IMR-90 (cell line): ENCODE measurements around the gene CALY. TPM values are rescaled to one million over a fixed set of nuclear protein-coding genes. Genes with fewer than 3 reads are reported as not detected.

Source experiments
- ATAC-seq: fragments of 200-7000 bp; cut with Tn5 transposase; 2 replicates; pipeline ENCODE4 v1.9.1; 2020; ENCODE audit warnings: low read depth, mild to moderate bottlenecking, moderate library complexity
- BruUV-seq: library from RNA; stranded (reverse); fragments of 400-500 nt; replicated peaks from 2 replicates; lab custom pipeline; 2021; lab: Mats Ljungman, UMichigan
- CTCF ChIA-PET: fragments of 300-600 bp; formaldehyde crosslinking; extraction: SDS; loops from one replicate; lab custom pipeline; 2021; ENCODE audit warnings: antibody characterized with exemption; lab: Yijun Ruan, JAX
- POLR2A ChIA-PET: fragments of 300-600 bp; sonication (Branson Sonifier 250); formaldehyde crosslinking; loops from one replicate; lab custom pipeline; 2022; ENCODE audit warnings: antibody characterized with exemption; ENCODE audit not compliant: unreplicated experiment; lab: Charles Lee
- DNase-seq: peaks from one replicate; pipeline ENCODE4 v3.0.0; 2013
- H2AFZ ChIP-seq: replicated peaks from 2 replicates; pipeline ENCODE3; 2013; ENCODE audit warnings: low read length, mild to moderate bottlenecking; ENCODE audit not compliant: poor library complexity
- H2AK5ac ChIP-seq: 2 replicates; pipeline ENCODE4 v1.6.1; 2013; ENCODE audit warnings: low read depth, low read length, inconsistent platforms
- H2AK9ac ChIP-seq: replicated peaks from 2 replicates; pipeline ENCODE3; 2013; ENCODE audit warnings: mild to moderate bottlenecking, low read depth, low read length, moderate library complexity; ENCODE audit not compliant: poor library complexity
- H2BK120ac ChIP-seq: 2 replicates; pipeline ENCODE4 v1.6.1; 2013; ENCODE audit warnings: low read depth, low read length, inconsistent platforms
- H2BK15ac ChIP-seq: 3 replicates; pipeline ENCODE4 v1.6.1; 2013; ENCODE audit warnings: low read depth, low read length, inconsistent platforms
- H2BK20ac ChIP-seq: 2 replicates; pipeline ENCODE4 v1.6.1; 2013; ENCODE audit warnings: low read depth, mild to moderate bottlenecking, inconsistent platforms, low read length, moderate library complexity
- H2BK5ac ChIP-seq: 2 replicates; pipeline ENCODE4 v1.6.1; 2013; ENCODE audit warnings: mild to moderate bottlenecking, low read depth, low read length, inconsistent platforms; ENCODE audit not compliant: poor library complexity, severe bottlenecking
- H3K14ac ChIP-seq: replicated peaks from 2 replicates; pipeline ENCODE4 v1.6.1; 2013; ENCODE audit warnings: low read depth, low read length, inconsistent platforms
- H3K18ac ChIP-seq: 2 replicates; pipeline ENCODE4 v1.6.1; 2013; ENCODE audit warnings: low read depth, low read length, control low read depth
- H3K23ac ChIP-seq: 2 replicates; pipeline ENCODE4 v1.6.1; 2013; ENCODE audit warnings: low read depth, low read length, inconsistent platforms
- H3K27ac ChIP-seq: 2 replicates; pipeline ENCODE4 v1.5.1; 2013; ENCODE audit warnings: mild to moderate bottlenecking, control low read depth, low read length; ENCODE audit not compliant: insufficient read depth
- H3K27me3 ChIP-seq: 2 replicates; pipeline ENCODE4 v1.6.1; 2013; ENCODE audit warnings: low read length; ENCODE audit not compliant: control insufficient read depth, insufficient read depth
- H3K36me3 ChIP-seq: 2 replicates; pipeline ENCODE4 v1.6.1; 2013; ENCODE audit warnings: low read length, mixed read lengths; ENCODE audit not compliant: control insufficient read depth, insufficient read depth
- H3K4ac ChIP-seq: 2 replicates; pipeline ENCODE4 v1.6.1; 2013; ENCODE audit warnings: low read depth, low read length, inconsistent platforms
- H3K4me1 ChIP-seq: 2 replicates; pipeline ENCODE4 v1.6.1; 2013; ENCODE audit warnings: low read length, mixed read lengths; ENCODE audit not compliant: control insufficient read depth, insufficient read depth
- H3K4me2 ChIP-seq: 2 replicates; pipeline ENCODE4 v1.6.1; 2013; ENCODE audit warnings: low read depth, mild to moderate bottlenecking, control low read depth, low read length, moderate library complexity
- H3K4me3 ChIP-seq: 2 replicates; pipeline ENCODE4 v1.5.1; 2013; ENCODE audit warnings: low read depth, mild to moderate bottlenecking, control low read depth, low read length, moderate library complexity; ENCODE audit not compliant: insufficient read depth
- H3K56ac ChIP-seq: 2 replicates; pipeline ENCODE4 v1.6.1; 2013; ENCODE audit warnings: low read length, inconsistent platforms; ENCODE audit not compliant: insufficient read depth; ENCODE audit errors: extremely low read depth
- H3K79me1 ChIP-seq, 2 experiments: 2 replicates each; pipeline ENCODE4 v1.6.1; 2013; ENCODE audit warnings: low read length in 2 of 2, inconsistent platforms in 1 of 2, low read depth in 1 of 2
- H3K9ac ChIP-seq: 2 replicates; pipeline ENCODE4 v1.6.1; 2013; ENCODE audit warnings: low read depth, low read length, control low read depth
- H3K9me1 ChIP-seq: 2 replicates; pipeline ENCODE4 v1.6.1; 2013; ENCODE audit warnings: low read length, inconsistent platforms; ENCODE audit not compliant: insufficient read depth
- H3K9me3 ChIP-seq: 2 replicates; pipeline ENCODE4 v1.6.1; 2013; ENCODE audit warnings: low read length; ENCODE audit not compliant: control insufficient read depth, insufficient read depth
- H4K20me1 ChIP-seq: 2 replicates; pipeline ENCODE4 v1.6.1; 2013; ENCODE audit warnings: low read length, inconsistent platforms; ENCODE audit not compliant: insufficient read depth
- H4K5ac ChIP-seq: 2 replicates; pipeline ENCODE4 v1.6.1; 2013; ENCODE audit warnings: mild to moderate bottlenecking, low read depth, low read length, control low read depth
- H4K8ac ChIP-seq, 2 experiments: 2 replicates each; pipeline ENCODE4 v1.6.1; 2013; ENCODE audit warnings: low read depth in 2 of 2, low read length in 2 of 2, control low read depth in 1 of 2, inconsistent platforms in 1 of 2
- H4K91ac ChIP-seq: 2 replicates; pipeline ENCODE4 v1.6.1; 2013; ENCODE audit warnings: low read depth, low read length, inconsistent platforms; ENCODE audit not compliant: insufficient read depth
- BHLHE40 ChIP-seq: fragments of 150-350 bp; IDR thresholded peaks from 2 replicates; pipeline ENCODE4 v1.6.1; 2016; ENCODE audit warnings: mild to moderate bottlenecking, low read depth, low read length
- FOS ChIP-seq: fragments of 150-350 bp; IDR thresholded peaks from 2 replicates; pipeline ENCODE4 v1.6.1; 2016; ENCODE audit warnings: low read depth, low read length
- WGBS, 2 experiments: methylation state at CpG; one replicate each; pipeline versions ENCODE4 v1.1.5 to v1.1.7; 2013; ENCODE audit warnings: missing lambda C conversion rate in 2 of 2; ENCODE audit not compliant: insufficient read length in 1 of 2; ENCODE audit errors: extremely low coverage in 2 of 2; 5-methylcytosine and 5-hydroxymethylcytosine counted together
- dilution Hi-C: fragments of 300-500 bp; cut with HindIII; formaldehyde crosslinking; loops from one replicate; pipeline ENCODE4 v1.14.3; 2018; ENCODE audit warnings: low sequenced_read_pairs; ENCODE audit not compliant: unreplicated experiment
- in situ Hi-C: fragments of 300-500 bp; cut with MboI; formaldehyde crosslinking; loops from 3 replicates; pipeline ENCODE4 v1.14.3; 2019; ENCODE audit warnings: low sequenced_read_pairs, inconsistent platforms, mixed read lengths
- intact Hi-C: fragments of 100-400 bp; cut with micrococcal nuclease; formaldehyde crosslinking; loops from 2 replicates; pipeline ENCODE4 v1.10.0; 2022
- polyA plus RNA-seq, 3 experiments: library from polyadenylated mRNA; depleted of rRNA; stranded (reverse); fragments of >200 nt; gene quantifications; 2 replicates each; pipeline ENCODE4 v1.2.3, GENCODE V29; 2012; ENCODE audit warnings: low replicate concordance in 1 of 3
- total RNA-seq: library from RNA; depleted of rRNA; stranded (reverse); fragments of >200 nt; gene quantifications from 2 replicates; pipeline ENCODE4 v1.2.3, GENCODE V29; 2012

Gene CALY
- total and polyA plus RNA-seq, 2 of the 4 experiments (the other 2 are of a cell fraction): 0.34 TPM; not detected in 1

DNA sequence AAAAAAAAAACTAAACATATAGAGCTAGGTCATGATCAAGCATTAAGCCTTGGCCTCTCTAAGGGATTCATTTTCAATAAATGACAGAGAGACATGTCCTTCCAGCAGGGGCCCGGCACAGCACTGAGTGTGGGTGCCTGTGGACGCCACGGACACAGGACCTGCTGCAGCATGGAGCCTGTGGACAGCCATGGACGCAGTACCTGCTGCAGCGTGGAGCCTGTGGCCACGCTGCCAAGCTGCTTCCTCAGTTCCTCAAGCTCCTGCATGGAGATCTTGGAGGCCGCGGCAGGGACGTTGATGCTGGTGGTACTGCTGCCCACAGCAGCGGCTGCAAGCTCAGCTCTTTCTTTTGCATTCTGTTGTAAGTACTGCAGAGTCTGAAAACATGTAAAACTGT lies 37.5 kb downstream of the CALY start:
- H3K27ac ChIP-seq: no peak overlapping the region
- no peak overlapping the region for H3K56ac ChIP-seq
- no peak overlapping the region for H3K18ac ChIP-seq
- ChIA-PET POLR2A (no interaction called here), CTCF (no interaction called here)
- no peaks in the 10 kb centered on the region for H3K9me3 ChIP-seq
- no peak overlapping the region for H3K23ac ChIP-seq
- peak overlapping the region; percentile 28 for H2AK9ac ChIP-seq
- H3K9ac ChIP-seq: no peak overlapping the region
- H4K5ac ChIP-seq: no peak overlapping the region
- H2BK15ac ChIP-seq: no peak overlapping the region
- ATAC-seq (no peak), DNase-seq (no peak)
- H3K36me3 ChIP-seq: peaks cover 57% of the 10 kb centered on the region
- H3K4me2 ChIP-seq: no peak overlapping the region
- H3K27me3 ChIP-seq: no peaks in the 10 kb centered on the region
- H3K4me3 ChIP-seq: no peak overlapping the region
- WGBS, 2 experiments: 100% methylated on average over 8 of the region's 10 CpGs; no CpG with 5 or more reads in 1 of the 2 experiments
- intact Hi-C loops: no loop called here
- H4K8ac ChIP-seq: no peak overlapping the region
- H3K4me1 ChIP-seq: no peaks in the 10 kb centered on the region
- H4K20me1 ChIP-seq: peaks cover 22% of the 10 kb centered on the region
- no peak overlapping the region for H2BK5ac ChIP-seq
- H3K79me1 ChIP-seq: peaks cover 12 to 21% of the 10 kb centered on the region in 2 experiments; a peak in 3 of 4 replicates
- no peaks in the 10 kb centered on the region; the same call in 1 of the 2 replicates for H3K9me1 ChIP-seq
- H3K4ac ChIP-seq: no peak overlapping the region
- TF ChIP-seq BHLHE40 (no peak), FOS (no peak)
- H2BK120ac ChIP-seq: no peak overlapping the region
- no peak overlapping the region for H3K14ac ChIP-seq
- H2AK5ac ChIP-seq: no peak overlapping the region
- no peak overlapping the region for H2BK20ac ChIP-seq
- dilution Hi-C loops: no loop called here
- H4K91ac ChIP-seq: no peak overlapping the region
- no peak overlapping the region for H2AFZ ChIP-seq
- in situ Hi-C loops: no loop called here
- BruUV-seq: no TSS peak
